HG03571 (cell line): ENCODE data around the gene RPA4.
"Not testable (repeated sequence)": the region's sequence is repeated elsewhere in the genome, so short reads cannot be mapped to it uniquely, and the experiment has no call there.

ENCODE experiments used
- ATAC-seq: cut with Tn5 transposase; IDR thresholded peaks from one replicate; pipeline ENCODE4 v1.9.1; 2021; ENCODE audit not compliant: unreplicated experiment

RPA4 gene

DNA sequence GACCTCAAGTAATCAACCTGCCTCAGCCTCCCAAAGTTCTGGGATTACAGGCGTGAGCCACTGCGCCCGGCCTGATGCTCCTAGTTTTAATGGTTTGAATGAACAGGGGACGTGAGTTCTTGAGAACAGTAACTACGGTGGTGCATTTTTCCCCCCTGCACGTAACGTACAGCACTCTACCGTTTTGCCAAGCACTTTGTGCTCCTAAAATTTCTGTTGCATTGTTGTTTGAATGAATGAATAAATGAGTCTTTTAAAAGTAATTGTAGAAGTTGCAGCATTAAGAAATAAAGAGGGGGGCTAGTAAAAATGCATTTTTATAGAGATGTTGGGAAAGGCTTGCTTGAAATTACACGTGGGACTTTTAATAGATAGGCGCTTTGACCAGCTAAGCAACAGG, at the start of gene RPA4:
Gene RPA4, plus strand, starts transcription at position 301 of the 400 bp plus-strand sequence. CDS start 403 bp downstream, outside the sequence.
- no peak for ATAC-seq

GRCh38 chrX:96834137-96834536, 49.6 kb upstream of the RPA4 start:
- no peak for ATAC-seq

- ATAC-seq: peak; percentile 73
These were observed 47.9 kb upstream of the RPA4 start for GRCh38 chrX:96835660-96836289.

- no peak for ATAC-seq
These were observed 45.9 kb upstream of the RPA4 start for GRCh38 chrX:96837808-96838207.

GRCh38 chrX:96838537-96838936, 45.2 kb upstream of the RPA4 start:
- no peak for ATAC-seq

DNA sequence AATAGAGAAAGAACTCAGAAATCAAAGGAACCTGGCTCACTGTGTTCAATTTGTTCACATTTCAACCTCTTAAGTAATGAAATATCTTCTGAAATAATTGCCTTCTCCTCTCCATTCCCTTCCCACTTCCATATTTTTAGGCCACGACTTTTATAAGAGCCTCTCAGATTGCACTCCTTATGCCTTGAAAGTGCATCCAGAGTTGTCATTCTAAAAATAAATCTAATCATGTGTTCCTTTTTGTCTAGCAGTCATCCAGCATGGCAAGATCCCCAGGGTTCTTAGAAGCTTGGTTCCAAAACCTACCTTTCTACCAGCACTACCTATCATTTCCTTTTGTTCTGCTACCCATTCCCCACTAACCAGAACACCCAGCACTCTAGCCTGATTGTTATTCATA, 42.4 kb upstream of the RPA4 start:
- no peak for ATAC-seq

DNA sequence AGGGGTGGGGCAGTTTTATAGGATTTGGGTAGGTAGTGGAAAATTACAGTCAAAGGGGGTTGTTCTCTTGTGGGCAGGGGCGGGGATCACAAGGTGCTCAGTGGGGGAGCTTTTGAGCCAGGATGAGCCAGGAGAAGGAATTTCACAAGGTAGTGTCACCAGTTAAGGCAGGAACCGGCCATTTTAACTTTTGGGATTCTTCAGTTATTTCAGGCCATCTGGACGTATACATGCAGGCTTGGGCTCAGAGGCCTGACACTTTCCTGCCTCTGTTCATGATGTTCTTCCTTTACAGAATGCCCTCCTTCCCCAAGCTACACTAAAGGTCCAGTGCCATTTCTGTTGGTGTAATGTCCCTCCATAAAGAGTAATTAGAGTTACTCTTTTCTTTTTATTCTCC, 41.8 kb upstream of the RPA4 start:
- not testable (repeated sequence) for ATAC-seq

DNA sequence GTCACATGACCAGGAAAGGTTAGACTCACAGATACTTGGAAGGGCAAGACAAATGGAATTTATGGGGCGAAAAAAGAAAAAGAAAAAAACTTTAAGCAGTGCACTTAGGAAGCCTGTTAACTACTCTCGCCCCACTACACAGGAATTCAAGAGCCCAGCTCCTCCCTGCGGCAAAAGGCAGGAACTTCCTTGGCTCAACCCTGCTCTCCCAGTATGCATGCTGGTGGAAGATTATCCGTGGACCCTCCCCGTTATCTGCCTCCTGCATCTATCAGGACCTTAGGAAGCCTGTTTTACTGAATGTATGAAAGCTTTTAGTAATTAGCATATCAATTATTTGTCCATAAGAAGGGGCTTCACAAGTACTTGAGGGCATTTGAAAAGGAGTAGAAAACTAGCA, 40.1 kb upstream of the RPA4 start:
- ATAC-seq: no peak

DNA sequence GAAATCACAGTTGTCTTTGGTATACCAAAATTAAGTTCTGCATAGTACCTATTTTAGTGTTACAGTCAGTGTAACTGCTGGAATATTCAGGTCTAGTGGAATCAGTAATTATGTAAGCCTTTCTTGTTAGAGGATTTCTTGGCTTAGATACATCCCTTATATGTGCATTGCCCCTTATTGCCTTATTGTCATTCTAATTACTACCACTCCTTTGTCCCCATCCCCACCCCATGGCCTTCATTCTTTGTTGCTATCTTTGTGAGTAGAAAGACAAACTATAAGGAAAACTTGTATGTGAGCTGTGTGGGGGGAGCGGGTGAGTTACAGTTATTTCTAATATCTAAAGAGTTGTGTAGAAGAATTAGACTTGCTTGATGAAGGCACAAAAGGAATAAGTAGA, 36.9 kb upstream of the RPA4 start:
- ATAC-seq: no peak

GRCh38 chrX:96859422-96859821, 24.3 kb upstream of the RPA4 start:
- not testable (repeated sequence) for ATAC-seq

DNA sequence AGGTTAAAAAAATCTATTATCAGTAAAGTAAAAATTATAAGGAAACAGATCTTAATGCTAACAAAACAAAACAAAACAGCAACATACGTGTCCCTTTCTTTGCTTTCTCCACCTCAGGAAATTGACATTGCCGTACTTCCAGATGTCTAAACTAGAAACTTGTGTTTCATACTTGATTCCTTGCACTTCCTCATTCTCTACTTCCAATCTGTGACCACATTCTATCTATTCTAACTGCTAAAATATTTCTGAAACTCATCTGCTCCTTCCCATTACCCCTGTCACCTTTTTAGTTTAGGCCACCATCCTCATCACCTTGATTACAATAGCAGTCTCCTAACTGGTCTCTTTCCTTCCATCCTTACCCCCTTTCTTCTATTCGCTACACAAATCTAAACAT, 22.5 kb upstream of the RPA4 start:
- no peak for ATAC-seq

- no peak for ATAC-seq
These were observed 22.0 kb upstream of the RPA4 start for GRCh38 chrX:96861661-96862060.

GRCh38 chrX:96884027-96884426, 319 bp downstream of the RPA4 start:
- no peak for ATAC-seq

DNA sequence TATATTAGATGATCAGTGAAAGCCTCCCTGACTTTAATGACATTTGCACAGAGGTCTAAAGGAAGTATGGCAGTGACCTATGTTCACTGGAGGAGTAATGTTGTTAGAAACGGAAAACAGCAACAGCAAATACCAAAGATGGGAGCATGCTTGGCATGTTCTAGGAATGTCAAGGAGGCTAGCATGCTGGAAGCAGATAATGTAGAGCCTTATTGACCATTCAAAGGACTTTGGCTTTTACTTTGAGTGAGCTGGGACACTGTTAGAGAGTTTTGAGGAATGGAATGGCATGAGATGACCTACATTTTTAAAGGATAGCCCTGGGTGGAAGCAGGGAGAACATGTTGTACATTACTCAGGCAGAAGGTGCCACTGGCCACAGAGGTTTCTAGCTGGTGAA, 6.0 kb downstream of the RPA4 start:
- ATAC-seq: no peak

DNA sequence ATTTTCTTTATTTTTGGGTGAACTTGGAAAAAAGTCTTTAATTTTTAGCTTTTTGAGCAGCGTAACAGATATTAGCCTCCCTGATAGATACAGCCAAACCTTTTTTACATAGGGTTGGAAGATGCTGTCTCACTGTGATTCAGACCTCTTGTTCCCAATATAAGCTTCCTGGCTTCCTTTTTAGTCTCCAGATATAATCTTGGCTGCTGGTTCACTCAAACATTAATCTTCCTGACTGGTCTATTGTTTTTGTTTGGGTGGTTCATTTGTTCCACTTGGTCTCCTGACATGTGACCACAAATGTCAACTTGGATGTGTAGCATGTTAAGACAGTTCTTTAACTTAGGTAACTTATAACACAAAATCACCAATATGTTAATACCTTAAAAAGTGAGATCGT, 23.0 kb downstream of the RPA4 start:
- ATAC-seq: no peak

DNA sequence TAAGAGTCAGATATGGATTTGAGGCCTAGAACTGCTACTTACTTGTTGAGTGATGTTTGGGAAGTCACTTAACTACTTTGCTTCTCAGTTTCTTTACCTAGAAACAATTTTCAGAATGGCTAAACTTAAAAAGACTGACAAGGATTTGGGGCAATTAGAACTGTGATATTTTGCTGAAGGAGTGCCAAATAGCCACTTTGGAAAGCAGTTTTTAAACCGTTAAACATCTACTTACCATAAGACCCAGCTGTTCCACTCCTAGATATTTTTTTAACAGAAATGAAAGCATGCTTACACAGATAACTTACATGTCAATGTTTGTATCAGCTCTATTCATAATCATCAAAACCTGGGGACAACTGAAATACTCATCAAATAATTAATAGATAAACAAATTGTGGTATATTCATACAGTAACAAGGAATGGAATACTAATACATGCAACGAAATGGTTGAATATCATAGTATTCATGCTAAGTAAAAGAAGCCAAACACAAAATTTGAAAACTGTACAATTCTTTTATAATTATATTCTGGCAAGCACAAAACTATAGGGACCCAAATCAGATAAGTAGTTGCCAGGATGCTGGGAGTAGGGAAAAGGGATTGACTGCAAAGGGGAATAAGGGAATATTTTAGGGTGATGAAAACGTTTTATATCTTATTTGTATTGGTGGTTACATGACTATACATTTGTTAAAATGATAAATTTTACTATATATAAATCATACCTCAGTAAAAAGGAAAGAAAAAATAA, 24.0 kb downstream of the RPA4 start:
- no peak for ATAC-seq

GRCh38 chrX:96909291-96909690, 25.6 kb downstream of the RPA4 start:
- no peak for ATAC-seq

- ATAC-seq: no peak
These were observed 35.2 kb downstream of the RPA4 start for GRCh38 chrX:96918864-96919263.

- ATAC-seq: no peak
These were observed 36.0 kb downstream of the RPA4 start for GRCh38 chrX:96919672-96920071.

- no peak for ATAC-seq
These were observed 40.9 kb downstream of the RPA4 start for GRCh38 chrX:96924581-96924980.

- no peak for ATAC-seq
These were observed 45.3 kb downstream of the RPA4 start for GRCh38 chrX:96929036-96929435.
